Measurements from ENCODE around the gene KEL. TPM values are rescaled to one million over a fixed set of nuclear protein-coding genes. Genes with fewer than 3 reads are reported as not detected.

The KEL gene, protein sequence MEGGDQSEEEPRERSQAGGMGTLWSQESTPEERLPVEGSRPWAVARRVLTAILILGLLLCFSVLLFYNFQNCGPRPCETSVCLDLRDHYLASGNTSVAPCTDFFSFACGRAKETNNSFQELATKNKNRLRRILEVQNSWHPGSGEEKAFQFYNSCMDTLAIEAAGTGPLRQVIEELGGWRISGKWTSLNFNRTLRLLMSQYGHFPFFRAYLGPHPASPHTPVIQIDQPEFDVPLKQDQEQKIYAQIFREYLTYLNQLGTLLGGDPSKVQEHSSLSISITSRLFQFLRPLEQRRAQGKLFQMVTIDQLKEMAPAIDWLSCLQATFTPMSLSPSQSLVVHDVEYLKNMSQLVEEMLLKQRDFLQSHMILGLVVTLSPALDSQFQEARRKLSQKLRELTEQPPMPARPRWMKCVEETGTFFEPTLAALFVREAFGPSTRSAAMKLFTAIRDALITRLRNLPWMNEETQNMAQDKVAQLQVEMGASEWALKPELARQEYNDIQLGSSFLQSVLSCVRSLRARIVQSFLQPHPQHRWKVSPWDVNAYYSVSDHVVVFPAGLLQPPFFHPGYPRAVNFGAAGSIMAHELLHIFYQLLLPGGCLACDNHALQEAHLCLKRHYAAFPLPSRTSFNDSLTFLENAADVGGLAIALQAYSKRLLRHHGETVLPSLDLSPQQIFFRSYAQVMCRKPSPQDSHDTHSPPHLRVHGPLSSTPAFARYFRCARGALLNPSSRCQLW
- total RNA-seq (2022) (0.35 TPM in 1 of 2 replicates, not detected in the other), Bru-seq, nascent RNA (percentile 24 among the genes with signal in this experiment), BruChase-seq, experiment 1, labeled RNA remaining after a 2-hour chase (percentile 33 among the genes with signal in this experiment), BruChase-seq, experiment 2, labeled RNA remaining after a 6-hour chase (percentile 33 among the genes with signal in this experiment)
- long read RNA-seq: 0 reads

DNA sequence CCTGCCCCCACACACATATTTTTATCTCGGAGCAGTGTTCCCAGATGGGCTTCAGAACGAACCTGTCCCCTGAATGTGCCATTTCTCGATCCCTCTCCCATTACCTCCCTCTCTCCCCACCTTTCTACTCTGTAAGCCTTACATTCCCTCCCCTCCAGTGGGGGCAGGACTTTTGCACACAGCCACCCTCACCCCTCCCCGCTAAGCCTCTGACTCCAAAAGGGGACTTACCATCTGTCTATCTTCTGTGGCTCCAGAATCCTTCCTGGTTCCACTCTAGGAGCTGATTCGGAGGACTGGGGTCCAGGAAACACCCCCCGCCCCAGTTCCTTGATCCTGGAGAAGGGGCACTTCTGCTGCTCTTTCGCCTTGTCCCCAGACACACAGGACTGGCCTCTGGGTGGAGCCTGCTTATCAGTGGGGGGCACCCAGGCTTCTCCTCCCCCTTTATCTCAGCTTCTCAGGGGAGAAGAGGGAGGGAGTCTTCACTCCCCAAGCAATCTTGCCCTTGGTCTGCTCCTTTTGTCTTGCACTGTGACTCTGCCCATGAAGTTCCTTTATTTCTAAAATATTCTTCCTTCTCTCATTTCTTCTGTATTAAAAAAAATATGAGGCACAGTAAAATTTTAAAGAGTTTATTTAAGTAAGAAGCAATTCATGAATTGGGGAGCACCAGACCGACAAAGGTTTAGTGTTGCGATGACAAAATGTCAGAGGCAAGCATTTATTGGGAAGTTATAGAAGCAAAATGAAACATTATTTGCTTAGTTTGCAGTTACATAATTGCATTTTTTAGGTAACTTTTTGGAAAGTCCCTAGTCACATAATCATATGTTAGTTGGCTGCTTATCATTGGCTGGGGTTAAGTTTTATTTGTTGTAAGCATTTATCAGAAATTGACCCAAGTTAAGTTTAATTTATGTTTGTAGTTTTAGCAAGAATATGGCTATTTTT is at the start of gene KEL:
Gene KEL, minus strand, starts transcription at position 391 of the 954 bp plus-strand sequence. Its CDS starts 157 bp downstream, at position 234.
- Mint-ChIP-seq H3K9me3 (ENCODE audit: unreplicated experiment) (peaks cover 20% of the 10 kb centered on the region), H3K4me1 (ENCODE audit: low read depth, unreplicated experiment) (peaks cover 27% of the 10 kb centered on the region), H3K4me3 (ENCODE audit: unreplicated experiment) (no peak within 1 kb of the TSS), H3K27me3 (ENCODE audit: insufficient read depth, unreplicated experiment) (peaks cover 6% of the 10 kb centered on the region), H3K27ac (ENCODE audit: unreplicated experiment) (no peak within 1 kb of the TSS), H3K36me3 (ENCODE audit: insufficient read depth, unreplicated experiment) (no peaks in the 10 kb centered on the region)
- DNase-seq: no peak
- CTCF ChIA-PET: no interaction called here
- BruUV-seq (replicated peaks): no TSS peak
- POLR2A ChIA-PET: no interaction called here
- Histone ChIP-seq H3K36me3 (ENCODE audit: control insufficient read depth, insufficient read depth, low read length) (no peaks in the 10 kb centered on the region), H3K4me1 (peaks cover 20% of the 10 kb centered on the region), H3K9me3 (no peaks in the 10 kb centered on the region), H3K27me3 (replicated peaks; ENCODE audit: control insufficient read depth, insufficient read depth, low read length) (no peaks in the 10 kb centered on the region), H3K4me3 (ENCODE audit: low read depth, low read length) (no peak within 1 kb of the TSS)
- intact Hi-C loops (cut with micrococcal nuclease; ENCODE audit: unreplicated experiment): loop anchor here (1.0 kb wide), 1 partner anchor 108 kb away; no protein-coding TSS in a partner anchor
- TF ChIP-seq, protein P1, sequence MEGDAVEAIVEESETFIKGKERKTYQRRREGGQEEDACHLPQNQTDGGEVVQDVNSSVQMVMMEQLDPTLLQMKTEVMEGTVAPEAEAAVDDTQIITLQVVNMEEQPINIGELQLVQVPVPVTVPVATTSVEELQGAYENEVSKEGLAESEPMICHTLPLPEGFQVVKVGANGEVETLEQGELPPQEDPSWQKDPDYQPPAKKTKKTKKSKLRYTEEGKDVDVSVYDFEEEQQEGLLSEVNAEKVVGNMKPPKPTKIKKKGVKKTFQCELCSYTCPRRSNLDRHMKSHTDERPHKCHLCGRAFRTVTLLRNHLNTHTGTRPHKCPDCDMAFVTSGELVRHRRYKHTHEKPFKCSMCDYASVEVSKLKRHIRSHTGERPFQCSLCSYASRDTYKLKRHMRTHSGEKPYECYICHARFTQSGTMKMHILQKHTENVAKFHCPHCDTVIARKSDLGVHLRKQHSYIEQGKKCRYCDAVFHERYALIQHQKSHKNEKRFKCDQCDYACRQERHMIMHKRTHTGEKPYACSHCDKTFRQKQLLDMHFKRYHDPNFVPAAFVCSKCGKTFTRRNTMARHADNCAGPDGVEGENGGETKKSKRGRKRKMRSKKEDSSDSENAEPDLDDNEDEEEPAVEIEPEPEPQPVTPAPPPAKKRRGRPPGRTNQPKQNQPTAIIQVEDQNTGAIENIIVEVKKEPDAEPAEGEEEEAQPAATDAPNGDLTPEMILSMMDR (IDR thresholded peaks at IDR 0.05; ENCODE audit: insufficient read depth in 1 of 2, low read depth in 1 of 2, low read length in 1 of 2, severe bottlenecking in 1 of 2, unreplicated experiment in 1 of 2): no peak

DNA sequence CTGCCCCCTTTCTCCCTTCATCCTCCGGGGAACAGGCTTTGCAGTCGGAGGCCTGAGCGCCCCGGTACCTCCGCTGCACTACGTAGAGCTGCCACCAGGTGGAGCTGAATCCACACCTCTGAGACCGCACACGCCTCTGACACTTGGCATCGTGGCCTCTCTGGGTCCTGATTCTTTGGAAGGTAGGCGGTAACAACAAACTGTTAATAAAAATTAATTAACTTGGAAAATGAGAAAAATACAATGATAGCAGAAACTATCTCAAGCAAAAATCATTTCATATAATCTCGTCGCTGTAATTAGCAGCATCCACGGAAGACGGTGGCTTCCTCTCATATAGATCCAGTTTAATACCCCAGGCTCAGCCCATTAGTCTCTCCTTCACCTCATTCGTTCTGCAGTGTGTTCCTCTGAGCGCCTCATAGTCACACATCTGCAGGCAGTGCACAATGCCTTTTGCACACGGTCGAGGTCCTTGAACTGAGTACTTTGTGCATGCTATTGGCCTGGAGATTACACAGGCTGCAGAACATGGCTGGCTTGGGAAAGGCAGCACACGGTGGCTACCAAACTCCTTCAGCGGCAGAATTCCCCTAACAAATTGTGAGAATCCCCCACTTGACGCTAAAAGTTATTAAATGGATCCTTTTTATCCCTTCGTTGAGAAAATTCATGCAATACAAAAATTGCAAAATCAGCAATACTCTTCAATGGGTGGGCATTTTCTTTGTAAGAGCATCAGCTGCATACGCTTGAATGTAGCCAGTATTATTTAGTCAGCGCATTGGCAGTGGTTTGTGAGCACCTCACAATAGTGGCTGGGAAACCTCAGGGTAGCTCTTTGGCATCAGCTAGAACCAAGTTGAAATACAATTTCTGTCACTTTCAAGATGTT is 46.1 kb upstream of the KEL start:
- intact Hi-C loops (cut with micrococcal nuclease; ENCODE audit: unreplicated experiment): loop anchor here (1.0 to 10.0 kb wide), 2 partner anchors 207 to 373 kb away; no protein-coding TSS in a partner anchor
- Mint-ChIP-seq H3K9me3 (ENCODE audit: unreplicated experiment) (no peaks in the 10 kb centered on the region), H3K27me3 (ENCODE audit: insufficient read depth, unreplicated experiment) (peaks cover 14% of the 10 kb centered on the region), H3K4me1 (ENCODE audit: low read depth, unreplicated experiment) (peaks cover 4% of the 10 kb centered on the region), H3K4me3 (ENCODE audit: unreplicated experiment) (no peak overlapping the region), H3K36me3 (ENCODE audit: insufficient read depth, unreplicated experiment) (no peaks in the 10 kb centered on the region), H3K27ac (ENCODE audit: unreplicated experiment) (no peak overlapping the region)
- BruUV-seq (replicated peaks): no TSS peak
- H3K27me3 ChIP-seq (replicated peaks; ENCODE audit: control insufficient read depth, insufficient read depth, low read length): no peaks in the 10 kb centered on the region
- no peaks in the 10 kb centered on the region for H3K36me3 ChIP-seq (ENCODE audit: control insufficient read depth, insufficient read depth, low read length)
- peak; percentile 71 to 85 for DNase-seq
- no peak overlapping the region for H3K4me3 ChIP-seq (ENCODE audit: low read depth, low read length)
- TF ChIP-seq, protein P1 (IDR thresholded peaks at IDR 0.05; ENCODE audit: insufficient read depth in 1 of 2, low read depth in 1 of 2, low read length in 1 of 2, severe bottlenecking in 1 of 2, unreplicated experiment in 1 of 2): peak; percentile 97 to 98
- POLR2A ChIA-PET: no interaction called here
- CTCF ChIA-PET: interaction anchor here (1.0 to 10.7 kb wide), 3 partner anchors 196 to 376 kb away, joined by 3 to 167 read pairs (median 5); no protein-coding TSS in a partner anchor
- H3K4me1 ChIP-seq: 0 out of 2 replicates have a peak, but pooled peaks cover 2% of the 10 kb centered on the region
- no peaks in the 10 kb centered on the region for H3K9me3 ChIP-seq
